ENCODE data around the gene MEGF8. TPM values are rescaled to one million over a fixed set of nuclear protein-coding genes. Genes with fewer than 3 reads are reported as not detected.

MEGF8 gene
- total and polyA plus RNA-seq, 10 of the 15 experiments (the other 5 are each of a cell fraction or from before 2014, with no cell fraction given): 0.43 to 12.8 (median 2.7) TPM

DNA sequence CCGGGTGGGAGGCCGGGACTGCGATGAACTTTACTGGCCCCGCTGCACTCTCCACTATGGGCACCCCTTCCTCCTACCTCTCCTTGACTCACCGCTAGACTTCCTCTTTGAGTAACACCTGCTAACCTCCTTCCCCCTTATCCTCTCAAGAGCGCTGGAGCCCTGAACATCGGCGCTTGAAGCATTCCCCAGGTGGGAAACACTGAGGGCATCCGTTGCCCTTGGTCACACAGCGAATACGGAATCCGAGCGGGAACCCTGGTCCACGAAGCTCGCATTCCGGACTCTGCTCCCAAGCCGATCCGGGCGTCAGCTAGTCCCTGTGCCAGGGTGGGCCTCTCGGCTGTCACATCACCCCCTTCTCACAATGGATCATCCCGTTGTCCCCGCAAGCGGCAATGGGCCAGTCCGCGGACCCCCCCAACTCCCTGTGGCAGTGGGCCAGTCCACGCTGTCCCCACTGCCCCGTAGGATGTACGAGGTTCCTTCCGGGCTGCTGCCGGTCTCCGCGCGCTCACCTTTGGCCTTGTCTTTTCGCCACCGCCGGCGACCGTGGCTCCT is 97.5 kb downstream of the MEGF8 start (continued):
- TF ChIP-seq, protein P1, sequence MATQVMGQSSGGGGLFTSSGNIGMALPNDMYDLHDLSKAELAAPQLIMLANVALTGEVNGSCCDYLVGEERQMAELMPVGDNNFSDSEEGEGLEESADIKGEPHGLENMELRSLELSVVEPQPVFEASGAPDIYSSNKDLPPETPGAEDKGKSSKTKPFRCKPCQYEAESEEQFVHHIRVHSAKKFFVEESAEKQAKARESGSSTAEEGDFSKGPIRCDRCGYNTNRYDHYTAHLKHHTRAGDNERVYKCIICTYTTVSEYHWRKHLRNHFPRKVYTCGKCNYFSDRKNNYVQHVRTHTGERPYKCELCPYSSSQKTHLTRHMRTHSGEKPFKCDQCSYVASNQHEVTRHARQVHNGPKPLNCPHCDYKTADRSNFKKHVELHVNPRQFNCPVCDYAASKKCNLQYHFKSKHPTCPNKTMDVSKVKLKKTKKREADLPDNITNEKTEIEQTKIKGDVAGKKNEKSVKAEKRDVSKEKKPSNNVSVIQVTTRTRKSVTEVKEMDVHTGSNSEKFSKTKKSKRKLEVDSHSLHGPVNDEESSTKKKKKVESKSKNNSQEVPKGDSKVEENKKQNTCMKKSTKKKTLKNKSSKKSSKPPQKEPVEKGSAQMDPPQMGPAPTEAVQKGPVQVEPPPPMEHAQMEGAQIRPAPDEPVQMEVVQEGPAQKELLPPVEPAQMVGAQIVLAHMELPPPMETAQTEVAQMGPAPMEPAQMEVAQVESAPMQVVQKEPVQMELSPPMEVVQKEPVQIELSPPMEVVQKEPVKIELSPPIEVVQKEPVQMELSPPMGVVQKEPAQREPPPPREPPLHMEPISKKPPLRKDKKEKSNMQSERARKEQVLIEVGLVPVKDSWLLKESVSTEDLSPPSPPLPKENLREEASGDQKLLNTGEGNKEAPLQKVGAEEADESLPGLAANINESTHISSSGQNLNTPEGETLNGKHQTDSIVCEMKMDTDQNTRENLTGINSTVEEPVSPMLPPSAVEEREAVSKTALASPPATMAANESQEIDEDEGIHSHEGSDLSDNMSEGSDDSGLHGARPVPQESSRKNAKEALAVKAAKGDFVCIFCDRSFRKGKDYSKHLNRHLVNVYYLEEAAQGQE (IDR thresholded peaks at IDR 0.05; ENCODE audit: low read depth, low read length): no peak
- TF ChIP-seq, protein P2, sequence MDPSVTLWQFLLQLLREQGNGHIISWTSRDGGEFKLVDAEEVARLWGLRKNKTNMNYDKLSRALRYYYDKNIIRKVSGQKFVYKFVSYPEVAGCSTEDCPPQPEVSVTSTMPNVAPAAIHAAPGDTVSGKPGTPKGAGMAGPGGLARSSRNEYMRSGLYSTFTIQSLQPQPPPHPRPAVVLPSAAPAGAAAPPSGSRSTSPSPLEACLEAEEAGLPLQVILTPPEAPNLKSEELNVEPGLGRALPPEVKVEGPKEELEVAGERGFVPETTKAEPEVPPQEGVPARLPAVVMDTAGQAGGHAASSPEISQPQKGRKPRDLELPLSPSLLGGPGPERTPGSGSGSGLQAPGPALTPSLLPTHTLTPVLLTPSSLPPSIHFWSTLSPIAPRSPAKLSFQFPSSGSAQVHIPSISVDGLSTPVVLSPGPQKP (IDR thresholded peaks at IDR 0.05; ENCODE audit: low read depth, low read length): no peak; the same call in 1 of the 2 replicates
- TF ChIP-seq ESRRA (IDR thresholded peaks at IDR 0.05; ENCODE audit: low read length): no peak
- no peak for TF ChIP-seq HCFC1 (IDR thresholded peaks at IDR 0.05; ENCODE audit: low read length)
- TF ChIP-seq POLR2A (IDR thresholded peaks at IDR 0.05; ENCODE audit: low read depth, low read length): no peak
- TF ChIP-seq, protein P3, sequence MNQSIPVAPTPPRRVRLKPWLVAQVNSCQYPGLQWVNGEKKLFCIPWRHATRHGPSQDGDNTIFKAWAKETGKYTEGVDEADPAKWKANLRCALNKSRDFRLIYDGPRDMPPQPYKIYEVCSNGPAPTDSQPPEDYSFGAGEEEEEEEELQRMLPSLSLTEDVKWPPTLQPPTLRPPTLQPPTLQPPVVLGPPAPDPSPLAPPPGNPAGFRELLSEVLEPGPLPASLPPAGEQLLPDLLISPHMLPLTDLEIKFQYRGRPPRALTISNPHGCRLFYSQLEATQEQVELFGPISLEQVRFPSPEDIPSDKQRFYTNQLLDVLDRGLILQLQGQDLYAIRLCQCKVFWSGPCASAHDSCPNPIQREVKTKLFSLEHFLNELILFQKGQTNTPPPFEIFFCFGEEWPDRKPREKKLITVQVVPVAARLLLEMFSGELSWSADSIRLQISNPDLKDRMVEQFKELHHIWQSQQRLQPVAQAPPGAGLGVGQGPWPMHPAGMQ (IDR thresholded peaks at IDR 0.05; ENCODE audit: borderline replicate concordance): no peak
- peak; percentile 36 for TF ChIP-seq SIX5 (IDR thresholded peaks at IDR 0.05; ENCODE audit: low read depth, low read length, severe bottlenecking)
- TF ChIP-seq, protein P4, sequence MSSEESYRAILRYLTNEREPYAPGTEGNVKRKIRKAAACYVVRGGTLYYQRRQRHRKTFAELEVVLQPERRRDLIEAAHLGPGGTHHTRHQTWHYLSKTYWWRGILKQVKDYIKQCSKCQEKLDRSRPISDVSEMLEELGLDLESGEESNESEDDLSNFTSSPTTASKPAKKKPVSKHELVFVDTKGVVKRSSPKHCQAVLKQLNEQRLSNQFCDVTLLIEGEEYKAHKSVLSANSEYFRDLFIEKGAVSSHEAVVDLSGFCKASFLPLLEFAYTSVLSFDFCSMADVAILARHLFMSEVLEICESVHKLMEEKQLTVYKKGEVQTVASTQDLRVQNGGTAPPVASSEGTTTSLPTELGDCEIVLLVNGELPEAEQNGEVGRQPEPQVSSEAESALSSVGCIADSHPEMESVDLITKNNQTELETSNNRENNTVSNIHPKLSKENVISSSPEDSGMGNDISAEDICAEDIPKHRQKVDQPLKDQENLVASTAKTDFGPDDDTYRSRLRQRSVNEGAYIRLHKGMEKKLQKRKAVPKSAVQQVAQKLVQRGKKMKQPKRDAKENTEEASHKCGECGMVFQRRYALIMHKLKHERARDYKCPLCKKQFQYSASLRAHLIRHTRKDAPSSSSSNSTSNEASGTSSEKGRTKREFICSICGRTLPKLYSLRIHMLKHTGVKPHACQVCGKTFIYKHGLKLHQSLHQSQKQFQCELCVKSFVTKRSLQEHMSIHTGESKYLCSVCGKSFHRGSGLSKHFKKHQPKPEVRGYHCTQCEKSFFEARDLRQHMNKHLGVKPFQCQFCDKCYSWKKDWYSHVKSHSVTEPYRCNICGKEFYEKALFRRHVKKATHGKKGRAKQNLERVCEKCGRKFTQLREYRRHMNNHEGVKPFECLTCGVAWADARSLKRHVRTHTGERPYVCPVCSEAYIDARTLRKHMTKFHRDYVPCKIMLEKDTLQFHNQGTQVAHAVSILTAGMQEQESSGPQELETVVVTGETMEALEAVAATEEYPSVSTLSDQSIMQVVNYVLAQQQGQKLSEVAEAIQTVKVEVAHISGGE (CRISPR knock-in tag; IDR thresholded peaks at IDR 0.05): no peak
- no peak for TF ChIP-seq MYC (IDR thresholded peaks at IDR 0.05; ENCODE audit: insufficient read depth, insufficient read length, insufficient replicate concordance, low read length, severe bottlenecking)
- TF ChIP-seq CREB1 (IDR thresholded peaks at IDR 0.05; ENCODE audit: low read depth): no peak
- TF ChIP-seq BCL11A (IDR thresholded peaks at IDR 0.05; ENCODE audit: low read depth, low read length): 0 out of 2 replicates have a peak, but pooled peaks have one; percentile 6
- peak; percentile 94 for TF ChIP-seq SREBF1 (IDR thresholded peaks at IDR 0.05; ENCODE audit: low read length)
- TF ChIP-seq, protein P5, sequence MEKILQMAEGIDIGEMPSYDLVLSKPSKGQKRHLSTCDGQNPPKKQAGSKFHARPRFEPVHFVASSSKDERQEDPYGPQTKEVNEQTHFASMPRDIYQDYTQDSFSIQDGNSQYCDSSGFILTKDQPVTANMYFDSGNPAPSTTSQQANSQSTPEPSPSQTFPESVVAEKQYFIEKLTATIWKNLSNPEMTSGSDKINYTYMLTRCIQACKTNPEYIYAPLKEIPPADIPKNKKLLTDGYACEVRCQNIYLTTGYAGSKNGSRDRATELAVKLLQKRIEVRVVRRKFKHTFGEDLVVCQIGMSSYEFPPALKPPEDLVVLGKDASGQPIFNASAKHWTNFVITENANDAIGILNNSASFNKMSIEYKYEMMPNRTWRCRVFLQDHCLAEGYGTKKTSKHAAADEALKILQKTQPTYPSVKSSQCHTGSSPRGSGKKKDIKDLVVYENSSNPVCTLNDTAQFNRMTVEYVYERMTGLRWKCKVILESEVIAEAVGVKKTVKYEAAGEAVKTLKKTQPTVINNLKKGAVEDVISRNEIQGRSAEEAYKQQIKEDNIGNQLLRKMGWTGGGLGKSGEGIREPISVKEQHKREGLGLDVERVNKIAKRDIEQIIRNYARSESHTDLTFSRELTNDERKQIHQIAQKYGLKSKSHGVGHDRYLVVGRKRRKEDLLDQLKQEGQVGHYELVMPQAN (conservative IDR thresholded peaks at IDR 0.05): peak; percentile 42
- TF ChIP-seq ZNF274 (IDR thresholded peaks at IDR 0.05; ENCODE audit: insufficient read depth, insufficient read length): no peak
- TF ChIP-seq WRNIP1 (IDR thresholded peaks at IDR 0.05; ENCODE audit: borderline replicate concordance, low read depth, low read length): no peak
- TF ChIP-seq YBX1 (IDR thresholded peaks at IDR 0.05): no peak
- TF ChIP-seq CBFB (IDR thresholded peaks at IDR 0.05; ENCODE audit: low read depth): no peak
- TF ChIP-seq SPI1 (IDR thresholded peaks at IDR 0.05; ENCODE audit: borderline replicate concordance, insufficient read depth, low read depth, low read length): peak; percentile 83
- no peak for TF ChIP-seq EED (IDR thresholded peaks at IDR 0.05; ENCODE audit: low read depth)
- TF ChIP-seq CBX3 (IDR thresholded peaks at IDR 0.05; ENCODE audit: borderline replicate concordance, low read depth): no peak

All from GM12878 (cell line).